GM10266 (cell line): ENCODE data around the gene PRRC1.

ENCODE experiments used
- DNase-seq: peaks from one replicate; pipeline ENCODE4 v3.0.0; 2012; ENCODE audit errors: extremely low spot score
- CTCF ChIP-seq: IDR thresholded peaks from 2 replicates; pipeline ENCODE4 v1.5.1; 2012; ENCODE audit warnings: mild to moderate bottlenecking, low read depth; ENCODE audit not compliant: control insufficient read depth, insufficient read depth; ENCODE audit errors: missing control alignments

Gene PRRC1

GRCh38 chr5:127505905-127506304 lies 11.5 kb upstream of the PRRC1 start:
- DNase-seq = no peak
- TF ChIP-seq CTCF = no peak

GRCh38 chr5:127506616-127507015 lies 10.8 kb upstream of the PRRC1 start:
- no peak for TF ChIP-seq CTCF
- no peak for DNase-seq

GRCh38 chr5:127508644-127509373 lies 8.6 kb upstream of the PRRC1 start:
- DNase-seq = no peak
- TF ChIP-seq CTCF = no peak

- TF ChIP-seq CTCF = no peak
Measured at GRCh38 chr5:127513408-127513970, 4.0 kb upstream of the PRRC1 start.

GRCh38 chr5:127514816-127515215 lies 2.6 kb upstream of the PRRC1 start:
- no peak for DNase-seq
- no peak for TF ChIP-seq CTCF

More at GRCh38 chr5:127513408-127513970, 4.0 kb upstream of the PRRC1 start:
- no peak for DNase-seq

- no peak for DNase-seq
- no peak for TF ChIP-seq CTCF
Measured at GRCh38 chr5:127515693-127516440, 1.6 kb upstream of the PRRC1 start.

GRCh38 chr5:127517110-127517479 lies 345 bp upstream of the PRRC1 start:
- DNase-seq = no peak
- TF ChIP-seq CTCF = no peak
